Frontal cortex (tissue), 4 donors: Measurements from ENCODE around the gene CCL24. TPM values are rescaled to one million over a fixed set of nuclear protein-coding genes. Genes with fewer than 3 reads are reported as not detected.

Experiments
- DNase-seq, 2 donors: peaks; one replicate each; pipeline ENCODE4 v3.0.0; 2012; ENCODE audit warnings: low spot score in 2 of 2
- FAIRE-seq: peaks from 2 replicates; lab custom pipeline; 2012; peaks lifted over from hg19 to GRCh38; lab: Jason Lieb, UNC
- total RNA-seq: library from RNA; depleted of rRNA; stranded (reverse); fragments of >200 nt; gene quantifications from one replicate; pipeline ENCODE4 v1.2.3, GENCODE V29; 2014
- donor health status: control.
- donor health status: control.
- donor health status: control.

CCL24 gene
- total RNA-seq, 1 donor from 2014 or later: not detected

GRCh38 chr7:75823198-75823910, 9.7 kb upstream of the CCL24 start:
- DNase-seq (no peak), FAIRE-seq (no peak)

- FAIRE-seq (no peak), DNase-seq (no peak)
Measured at GRCh38 chr7:75820688-75821087, 7.1 kb upstream of the CCL24 start.

- no peak for FAIRE-seq
- DNase-seq: no peak
Measured at GRCh38 chr7:75819711-75820110, 6.1 kb upstream of the CCL24 start.

- DNase-seq: no peak
- no peak for FAIRE-seq
Measured at GRCh38 chr7:75818472-75818871, 4.9 kb upstream of the CCL24 start.

- FAIRE-seq: no peak
- DNase-seq: no peak
Measured at GRCh38 chr7:75817116-75817515, 3.5 kb upstream of the CCL24 start.

- FAIRE-seq: no peak
Measured at GRCh38 chr7:75815418-75816064, 1.9 kb upstream of the CCL24 start.

GRCh38 chr7:75814407-75814947, 871 bp upstream of the CCL24 start:
- DNase-seq (no peak), FAIRE-seq (no peak)

More at GRCh38 chr7:75815418-75816064, 1.9 kb upstream of the CCL24 start:
- DNase-seq: no peak

- no peak for DNase-seq
- no peak for FAIRE-seq
Measured at GRCh38 chr7:75813084-75813483, 522 bp downstream of the CCL24 start.

GRCh38 chr7:75811894-75812678, 1.5 kb downstream of the CCL24 start:
- FAIRE-seq (no peak), DNase-seq (no peak)

GRCh38 chr7:75809396-75809795, 4.2 kb downstream of the CCL24 start:
- DNase-seq: no peak
- FAIRE-seq: no peak

GRCh38 chr7:75808106-75808505, 5.5 kb downstream of the CCL24 start:
- DNase-seq: no peak
- no peak for FAIRE-seq

GRCh38 chr7:75807452-75807851, 6.2 kb downstream of the CCL24 start:
- DNase-seq: no peak
- no peak for FAIRE-seq

GRCh38 chr7:75806560-75807307, 6.9 kb downstream of the CCL24 start:
- DNase-seq: no peak
- no peak for FAIRE-seq

GRCh38 chr7:75804705-75805104, 8.9 kb downstream of the CCL24 start:
- DNase-seq (no peak), FAIRE-seq (no peak)

GRCh38 chr7:75804004-75804403, 9.6 kb downstream of the CCL24 start:
- no peak for FAIRE-seq
- DNase-seq: no peak

- DNase-seq (no peak), FAIRE-seq (no peak)
Measured at GRCh38 chr7:75802552-75802821, 11.1 kb downstream of the CCL24 start.

GRCh38 chr7:75798770-75799169, 14.8 kb downstream of the CCL24 start:
- DNase-seq (no peak), FAIRE-seq (no peak)

- FAIRE-seq: no peak
- no peak for DNase-seq
Measured at GRCh38 chr7:75796420-75796819, 17.2 kb downstream of the CCL24 start.

- FAIRE-seq: no peak
- DNase-seq: no peak
Measured at GRCh38 chr7:75795831-75796285, 17.7 kb downstream of the CCL24 start.

GRCh38 chr7:75793676-75794075, 19.9 kb downstream of the CCL24 start:
- FAIRE-seq: no peak
- DNase-seq: no peak
